KBM-7 (cell line): ENCODE results near the gene ERC2.

ENCODE experiments used
- DNase-seq: peaks from one replicate; pipeline ENCODE4 v3.0.0-alpha.2; 2015
- in situ Hi-C: fragments of 300-500 bp; cut with MboI; formaldehyde crosslinking; loops from 2 replicates; pipeline ENCODE4 v1.14.3; 2020; ENCODE audit warnings: low sequenced_read_pairs, low pct_unique_long_range_greater_than_20kb, mixed read lengths

Gene ERC2

DNA sequence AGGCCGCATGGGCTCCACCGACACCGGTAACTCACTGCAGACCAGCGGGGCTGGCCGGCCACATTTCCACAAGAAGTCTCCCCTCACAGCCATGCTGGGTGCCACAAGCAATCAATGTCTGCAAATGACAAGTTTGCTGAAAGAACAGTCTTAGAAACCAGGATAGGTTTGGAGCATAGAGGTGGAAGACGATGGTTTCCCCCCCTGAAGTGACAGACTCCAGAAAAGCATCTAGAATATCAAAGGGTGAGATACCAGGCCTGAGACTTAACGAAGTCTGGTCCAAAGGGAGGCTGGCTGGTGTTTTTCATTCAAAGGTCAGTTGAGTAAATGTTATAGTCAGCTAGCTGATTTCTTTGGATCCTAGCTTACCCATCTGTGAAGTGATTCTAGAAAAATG lies 931.1 kb downstream of the ERC2 start:
- no peak for DNase-seq
- in situ Hi-C loops, result no loop called here

DNA sequence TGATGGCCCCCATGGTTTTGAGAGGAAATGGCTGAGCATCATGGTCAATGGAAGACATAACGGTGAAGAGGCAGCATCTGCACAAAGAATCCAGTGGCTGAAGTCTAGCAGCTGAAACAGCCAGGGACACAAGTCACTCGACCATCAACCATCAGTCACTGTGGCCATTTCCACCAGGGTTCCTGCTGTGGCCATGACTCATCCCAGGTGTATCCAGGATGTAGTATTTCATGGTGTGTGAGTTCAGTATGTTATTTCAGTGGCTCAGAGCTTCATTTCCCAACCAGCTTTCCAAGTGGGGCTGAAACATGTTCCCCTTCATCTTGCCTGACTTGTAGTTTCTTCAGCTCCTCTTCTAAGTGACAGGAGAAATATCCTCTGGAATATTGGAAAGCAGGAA lies 933.4 kb downstream of the ERC2 start:
- in situ Hi-C loops, result no loop called here
- no peak for DNase-seq

DNA sequence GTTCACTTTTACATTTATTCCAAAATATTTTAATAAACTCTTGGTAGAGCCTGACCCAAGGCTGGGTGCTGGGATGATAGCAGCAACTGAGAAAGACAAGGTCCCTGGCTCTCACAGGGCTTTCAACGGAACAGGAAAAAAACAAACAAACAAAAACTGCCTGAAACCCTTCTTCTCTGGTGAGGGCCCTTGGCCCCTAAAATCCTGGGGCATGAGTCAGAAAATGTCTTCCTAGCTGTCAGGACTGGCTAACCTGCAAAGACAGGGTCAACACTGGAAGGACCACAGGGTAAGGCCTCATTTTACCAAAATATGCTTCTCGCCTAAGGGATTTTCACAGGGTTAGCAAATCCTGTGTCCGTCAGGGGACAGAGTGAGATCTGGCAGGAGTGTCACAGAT lies 935.5 kb downstream of the ERC2 start:
- DNase-seq, result no peak
- in situ Hi-C loops, result no loop called here

DNA sequence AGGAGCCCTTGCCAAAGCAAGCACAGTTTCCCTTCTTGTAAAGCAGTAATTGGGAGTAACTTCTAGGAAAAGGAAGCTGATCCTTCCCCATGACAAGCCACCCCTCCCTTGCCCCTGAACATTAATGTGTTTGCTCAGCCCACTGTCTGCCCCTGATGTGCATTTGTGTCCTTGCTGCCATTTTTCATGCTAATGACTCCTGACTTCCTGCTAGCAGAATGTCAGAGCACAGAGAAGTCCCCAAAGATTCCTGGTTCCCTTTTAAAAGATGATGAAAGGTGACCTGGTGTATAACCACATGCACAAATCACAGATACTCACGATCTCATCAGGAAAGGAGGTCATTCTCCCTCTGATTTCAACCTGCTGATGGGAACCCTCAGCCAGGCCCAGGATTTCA lies 936.9 kb downstream of the ERC2 start:
- DNase-seq, result no peak
- in situ Hi-C loops, result no loop called here

DNA sequence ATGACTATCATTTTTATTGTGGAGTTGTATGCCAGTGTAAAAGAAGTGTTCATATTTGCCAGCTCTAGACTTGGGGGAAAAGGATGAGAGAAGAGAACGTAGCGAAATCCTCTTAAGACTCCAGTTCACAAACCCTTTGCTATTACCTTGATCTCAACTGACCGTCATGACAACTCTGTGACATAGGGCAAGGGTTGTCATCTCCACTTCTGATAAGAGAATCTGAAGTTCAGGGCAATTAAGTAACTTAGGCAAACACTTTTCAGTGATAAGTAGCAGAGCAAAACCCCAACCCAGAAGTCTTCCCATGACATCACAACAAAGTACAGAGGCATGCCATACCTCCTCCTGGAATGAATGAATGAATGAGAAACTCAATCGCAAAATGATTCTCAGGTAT lies 940.9 kb downstream of the ERC2 start:
- in situ Hi-C loops, result no loop called here

DNA sequence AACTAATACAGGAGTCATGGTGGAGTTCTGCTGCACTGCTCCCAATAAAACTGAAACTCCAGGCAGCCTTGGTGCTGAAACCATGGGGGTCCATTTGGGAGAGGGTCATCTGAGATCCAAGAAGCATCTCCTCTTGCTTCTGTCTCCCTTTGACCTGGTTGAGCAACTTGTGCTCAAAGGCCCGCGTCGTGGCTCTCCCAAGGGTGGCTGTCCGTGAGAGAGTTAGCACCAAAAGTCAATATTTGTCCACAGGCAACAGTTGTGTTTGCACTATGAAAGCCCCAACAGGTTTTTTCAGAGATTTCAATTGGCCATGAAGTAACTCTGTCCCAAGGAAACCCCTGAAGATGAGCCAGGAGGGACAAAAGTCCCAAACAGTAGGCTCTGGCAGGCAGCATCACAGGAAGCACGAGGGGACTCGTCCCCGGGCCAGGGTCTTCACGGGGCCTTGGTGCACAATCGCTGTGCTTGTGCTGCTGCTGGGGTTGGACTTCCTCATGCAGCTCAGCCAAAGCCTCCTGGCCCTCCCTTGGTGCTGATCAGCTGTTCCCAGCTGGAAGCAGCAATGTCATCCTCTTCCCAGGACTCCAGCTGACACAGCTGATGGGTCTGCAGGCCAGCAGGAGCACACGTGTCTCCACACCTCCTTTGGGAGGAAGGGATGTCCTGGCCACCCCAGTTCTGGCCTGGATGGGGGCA lies 941.8 kb downstream of the ERC2 start:
- in situ Hi-C loops, result no loop called here
- DNase-seq, result no peak

More for the DNA sequence above, 940.9 kb downstream of the ERC2 start:
- DNase-seq, result no peak

DNA sequence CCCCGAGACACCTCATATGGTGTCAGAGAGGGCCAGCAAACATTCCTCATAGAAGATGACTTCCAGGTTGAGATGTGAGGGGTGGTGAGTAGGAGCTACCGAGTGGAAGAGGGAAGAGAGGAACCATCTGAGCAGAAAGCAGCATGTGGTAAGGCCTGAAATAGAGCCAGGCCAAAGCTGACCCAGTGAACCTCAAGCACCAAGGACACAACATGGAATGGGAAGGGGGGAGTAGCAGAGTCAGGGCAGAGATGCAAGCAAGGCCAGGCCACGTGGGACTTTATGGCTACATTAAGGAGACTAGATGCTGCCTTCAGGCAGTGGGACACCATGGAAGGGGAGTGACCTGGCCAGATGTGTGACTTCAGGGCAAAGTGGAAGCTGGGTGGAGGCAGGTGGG lies 942.8 kb downstream of the ERC2 start:
- in situ Hi-C loops, result no loop called here
- no peak for DNase-seq

DNA sequence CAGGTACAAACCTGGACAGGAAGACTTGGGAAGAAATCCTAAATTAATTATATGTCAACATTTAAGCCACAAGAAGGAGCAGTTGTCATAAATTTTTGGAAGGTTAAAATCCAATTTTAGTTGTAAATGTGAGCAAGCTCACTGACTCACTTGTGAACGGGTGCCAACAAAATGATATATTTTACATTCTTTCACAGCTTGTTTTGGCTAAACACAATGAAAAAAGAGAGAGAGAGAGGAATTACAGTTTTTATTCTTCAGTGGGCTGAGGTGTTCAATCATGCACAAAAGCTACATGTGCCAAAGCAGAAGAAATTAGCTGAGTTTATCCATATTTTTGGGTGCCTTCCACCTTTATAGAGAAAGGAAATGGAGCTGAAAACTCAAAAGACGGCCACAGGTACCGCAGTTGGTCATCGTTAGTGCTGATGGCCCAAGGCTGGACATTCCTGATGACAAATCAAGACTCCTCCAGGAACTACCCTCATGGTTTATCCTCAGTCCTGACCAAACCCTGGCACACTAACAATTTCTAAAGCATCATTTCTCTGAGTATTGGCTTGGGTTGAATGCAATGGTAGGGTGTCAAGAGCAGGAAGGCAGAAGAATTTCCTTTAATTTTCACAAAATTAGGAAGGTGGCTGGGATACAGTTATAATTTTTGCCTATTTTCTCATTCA lies 943.6 kb downstream of the ERC2 start:
- DNase-seq, result no peak
- in situ Hi-C loops, result no loop called here

DNA sequence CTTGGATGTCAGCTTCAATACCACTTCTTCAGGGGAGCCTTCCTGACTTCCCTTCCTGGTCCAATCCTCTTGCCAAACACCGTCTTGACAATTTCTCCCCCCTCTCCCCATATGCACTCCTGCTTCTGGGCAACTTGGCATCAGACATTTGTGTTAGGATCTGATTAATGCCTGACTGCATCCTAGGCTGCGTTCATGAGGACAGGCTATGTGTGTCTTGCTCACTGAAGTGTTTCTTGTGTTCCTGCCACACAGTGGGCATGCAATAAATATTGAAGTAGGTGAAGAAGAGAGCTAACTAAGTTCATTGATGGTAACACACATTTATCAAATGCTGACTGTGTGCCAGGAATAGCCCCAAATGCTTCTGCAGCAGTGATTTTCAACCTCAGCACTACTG lies 944.8 kb downstream of the ERC2 start:
- in situ Hi-C loops, result no loop called here
- no peak for DNase-seq

DNA sequence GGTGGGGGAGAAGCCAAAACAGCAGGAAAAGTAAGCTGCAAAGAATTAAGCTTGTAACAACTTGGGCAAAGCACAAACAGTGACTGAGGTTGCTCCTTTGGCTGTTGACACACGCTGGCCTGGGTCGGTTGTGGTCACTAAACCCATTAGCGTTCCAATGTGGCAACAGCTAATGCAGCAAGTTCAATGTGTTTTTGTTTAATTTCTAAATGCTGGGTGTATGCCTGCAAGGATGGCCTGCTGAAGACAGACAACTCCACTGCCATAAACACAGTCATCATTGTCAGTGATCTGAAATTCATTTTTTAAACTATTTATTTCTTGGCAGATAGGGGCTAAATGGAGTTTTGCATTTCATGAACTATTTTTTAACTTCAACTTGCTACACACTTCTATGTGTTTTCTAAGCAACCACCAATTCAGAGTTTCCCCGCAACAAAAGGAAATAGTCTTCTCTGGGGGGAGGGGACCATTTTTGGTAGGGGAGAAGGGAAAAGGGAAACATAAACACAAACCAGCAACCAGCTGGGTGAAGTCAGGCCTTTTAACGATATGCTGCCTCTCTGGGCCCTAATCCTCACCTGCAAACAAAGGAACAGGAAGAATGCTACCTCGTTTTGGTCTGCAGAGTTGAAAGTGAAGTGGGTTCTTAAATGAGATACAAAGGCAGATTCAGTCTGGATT lies 946.4 kb downstream of the ERC2 start:
- in situ Hi-C loops, result no loop called here
- no peak for DNase-seq

DNA sequence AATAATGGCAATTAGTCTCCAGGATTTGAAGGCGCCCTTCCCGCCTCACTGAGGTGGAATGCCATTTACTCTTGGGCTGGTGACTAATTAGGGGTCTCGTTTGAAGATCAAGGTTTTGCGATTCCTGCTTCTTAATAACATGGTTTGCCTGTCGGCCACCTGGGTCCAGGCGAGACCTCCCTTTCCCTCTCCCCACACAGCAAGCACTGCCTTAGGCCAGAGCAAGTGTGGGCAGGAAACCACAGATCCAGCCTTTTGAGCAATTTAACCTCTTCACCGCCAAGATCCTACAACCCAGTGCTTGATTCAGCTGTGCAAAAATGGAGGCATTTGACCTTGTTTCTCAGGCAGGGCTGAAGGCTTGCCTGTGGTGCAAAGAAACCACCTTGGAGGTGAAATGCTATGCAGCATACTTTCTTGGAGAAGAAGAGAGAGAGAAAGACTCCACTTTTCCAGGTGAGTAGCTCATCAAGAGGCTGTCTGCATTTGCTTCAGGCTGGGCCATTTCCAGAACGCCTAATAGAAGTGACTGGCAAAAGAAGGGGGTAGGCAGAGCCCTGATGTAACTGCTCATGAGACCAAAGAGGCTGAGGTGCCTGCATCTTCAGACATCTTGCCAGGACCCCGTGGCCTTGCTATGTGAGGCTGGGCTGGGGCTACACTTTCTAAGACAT lies 947.1 kb downstream of the ERC2 start:
- in situ Hi-C loops, result no loop called here
- DNase-seq, result no peak

DNA sequence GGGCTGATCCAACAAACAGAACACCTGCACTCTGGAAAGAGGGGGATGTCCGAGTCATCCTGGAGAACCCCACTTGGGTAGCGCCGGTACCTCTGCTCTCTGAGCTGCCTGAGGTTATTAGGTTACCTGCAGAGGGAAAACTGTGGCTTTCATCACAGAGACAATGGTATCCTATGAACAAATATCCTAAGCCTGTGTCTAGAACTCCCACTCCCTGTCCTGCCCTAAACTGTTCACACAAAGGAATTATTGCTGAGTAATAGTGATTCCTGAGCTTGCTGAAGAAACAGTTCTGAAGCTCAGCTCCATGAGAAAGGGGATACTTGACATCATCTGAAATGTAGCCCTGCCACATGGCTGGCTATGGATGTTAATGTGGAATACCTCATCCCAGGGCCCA lies 949.2 kb downstream of the ERC2 start:
- DNase-seq, result no peak
- in situ Hi-C loops, result no loop called here

DNA sequence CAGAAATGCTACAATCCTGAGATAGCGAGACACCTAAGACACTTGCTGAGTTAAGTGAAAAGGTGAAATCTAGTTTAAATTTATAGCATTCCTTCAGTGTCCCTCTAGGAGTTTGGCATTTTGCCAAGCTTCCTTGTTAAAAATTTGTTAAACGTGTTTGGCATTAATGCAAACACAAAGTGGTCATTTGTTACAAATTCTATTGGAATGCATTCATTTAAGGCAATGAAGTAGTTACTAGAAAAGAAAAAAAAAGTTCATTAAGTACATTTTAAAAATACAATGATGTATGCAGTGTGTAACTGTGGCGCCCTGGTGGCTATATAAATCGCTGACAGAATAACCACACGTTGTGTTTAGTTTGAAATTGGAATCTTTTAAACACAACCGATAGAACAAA lies 949.8 kb downstream of the ERC2 start:
- in situ Hi-C loops, result no loop called here
- DNase-seq, result no peak

DNA sequence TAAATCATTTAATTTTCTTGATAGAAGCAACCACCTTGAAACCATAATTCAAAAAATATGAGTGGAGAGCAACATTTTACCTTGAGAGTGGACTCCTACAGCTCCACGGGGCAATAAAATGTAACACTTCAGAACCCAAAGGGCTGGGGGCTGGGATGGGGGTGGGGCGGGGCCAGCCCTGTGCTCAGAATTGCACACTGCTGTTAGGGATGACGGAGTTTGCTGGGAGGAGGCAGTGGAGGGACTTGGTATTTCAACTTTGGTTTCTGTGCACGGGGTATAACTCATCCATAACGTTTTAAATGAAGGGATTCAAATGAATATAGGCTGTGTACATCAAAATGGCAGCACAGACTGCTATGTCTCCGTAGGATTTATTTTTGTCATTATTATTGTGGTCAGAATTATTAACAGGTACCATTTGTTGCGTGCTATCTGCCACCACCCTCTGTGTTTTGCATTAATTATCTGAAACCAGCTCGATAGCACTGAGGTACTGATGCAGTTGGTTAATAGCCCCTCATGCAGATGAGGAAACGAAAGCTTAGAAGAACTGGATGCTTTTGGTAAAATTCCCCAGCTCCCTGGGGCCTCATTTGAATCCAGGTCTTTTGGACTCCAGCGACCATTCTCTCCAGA lies 951.8 kb downstream of the ERC2 start:
- DNase-seq, result no peak
- in situ Hi-C loops, result no loop called here

DNA sequence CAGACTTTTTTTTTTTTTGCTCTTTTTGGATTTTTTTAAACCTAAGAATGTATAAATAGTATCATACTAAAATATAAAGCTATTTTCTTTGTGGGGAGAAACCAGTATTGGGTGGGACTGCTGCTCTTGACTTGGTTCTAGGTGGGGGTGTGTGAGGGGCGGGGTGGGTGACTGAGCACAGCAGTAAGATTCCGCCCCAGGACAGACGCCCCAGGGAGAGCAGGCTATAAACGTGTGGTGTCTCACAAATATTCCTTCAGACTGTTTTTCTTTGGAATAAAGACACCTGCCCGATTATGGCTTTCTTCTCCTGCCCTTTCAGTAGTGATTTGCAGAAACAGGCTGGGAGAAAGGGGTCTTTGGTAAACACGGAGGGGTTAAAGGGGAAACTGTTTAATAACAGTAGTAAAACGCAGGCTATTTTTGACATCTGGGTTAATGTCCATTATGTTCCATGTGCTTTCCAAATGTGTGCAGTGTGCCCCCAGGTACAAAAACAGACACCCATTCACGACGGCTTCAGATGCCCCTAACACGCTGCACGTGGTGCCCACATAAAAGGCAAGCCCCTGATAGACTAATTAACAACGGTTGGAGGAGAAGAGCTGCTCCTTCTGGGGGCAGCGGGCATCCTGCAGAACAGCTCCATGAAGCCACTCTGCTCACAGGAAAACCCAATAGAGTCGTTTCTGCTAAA lies 952.6 kb downstream of the ERC2 start:
- in situ Hi-C loops, result no loop called here
- no peak for DNase-seq

DNA sequence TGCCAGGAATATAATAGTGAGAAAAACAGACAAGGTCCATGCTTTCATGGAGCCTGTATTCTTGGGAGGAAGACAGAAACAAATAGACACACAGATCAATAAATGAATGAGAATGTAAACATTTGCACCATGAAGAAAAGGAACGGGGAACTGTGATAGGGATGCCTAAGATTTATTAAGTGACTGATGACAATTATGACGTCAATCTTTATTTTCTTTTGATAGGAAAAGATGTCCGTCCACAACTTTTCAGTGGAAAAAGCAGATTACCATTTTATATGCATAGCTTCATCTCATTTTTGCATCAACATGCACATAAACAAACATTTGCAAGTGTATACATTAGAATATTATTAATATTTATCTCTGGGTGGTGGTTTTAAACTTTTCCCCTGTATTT lies 953.3 kb downstream of the ERC2 start:
- DNase-seq, result no peak
- in situ Hi-C loops, result no loop called here

DNA sequence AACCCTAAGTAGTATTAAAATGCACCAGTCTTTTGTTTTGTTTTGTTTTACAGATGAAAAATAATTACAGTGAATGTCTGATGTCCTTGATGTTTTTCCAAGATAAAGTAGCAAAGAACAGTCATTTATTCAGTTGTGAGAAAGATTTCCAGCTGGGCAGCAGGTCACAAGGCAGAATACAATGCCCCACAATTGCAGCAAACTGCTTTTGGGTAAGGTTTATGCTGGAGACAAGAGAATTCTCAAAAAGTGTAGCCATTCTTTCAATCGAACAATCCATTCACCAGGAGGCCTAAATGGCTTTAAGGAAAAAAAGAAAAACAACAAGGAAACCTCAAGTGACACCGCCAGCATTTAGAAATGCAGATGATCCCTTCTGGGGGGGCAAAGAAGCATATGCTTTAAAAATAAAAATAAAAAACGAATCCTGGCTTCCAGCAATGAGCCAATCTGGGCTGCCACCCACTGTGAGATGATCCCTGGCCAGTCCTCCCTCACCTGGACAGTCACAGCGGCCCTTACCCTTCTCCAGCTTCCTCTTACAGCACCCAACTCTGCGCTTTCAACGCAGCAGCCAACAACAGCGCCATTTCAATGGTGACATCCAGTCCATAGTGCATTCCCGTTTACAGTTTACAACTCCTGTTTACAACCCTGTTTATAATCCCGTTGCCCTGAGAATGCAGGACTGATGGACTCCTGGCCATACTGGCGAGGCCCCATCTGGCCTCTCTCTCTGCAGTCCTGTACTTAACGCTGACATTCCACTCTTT lies 955.5 kb downstream of the ERC2 start:
- in situ Hi-C loops, result no loop called here
- no peak for DNase-seq

DNA sequence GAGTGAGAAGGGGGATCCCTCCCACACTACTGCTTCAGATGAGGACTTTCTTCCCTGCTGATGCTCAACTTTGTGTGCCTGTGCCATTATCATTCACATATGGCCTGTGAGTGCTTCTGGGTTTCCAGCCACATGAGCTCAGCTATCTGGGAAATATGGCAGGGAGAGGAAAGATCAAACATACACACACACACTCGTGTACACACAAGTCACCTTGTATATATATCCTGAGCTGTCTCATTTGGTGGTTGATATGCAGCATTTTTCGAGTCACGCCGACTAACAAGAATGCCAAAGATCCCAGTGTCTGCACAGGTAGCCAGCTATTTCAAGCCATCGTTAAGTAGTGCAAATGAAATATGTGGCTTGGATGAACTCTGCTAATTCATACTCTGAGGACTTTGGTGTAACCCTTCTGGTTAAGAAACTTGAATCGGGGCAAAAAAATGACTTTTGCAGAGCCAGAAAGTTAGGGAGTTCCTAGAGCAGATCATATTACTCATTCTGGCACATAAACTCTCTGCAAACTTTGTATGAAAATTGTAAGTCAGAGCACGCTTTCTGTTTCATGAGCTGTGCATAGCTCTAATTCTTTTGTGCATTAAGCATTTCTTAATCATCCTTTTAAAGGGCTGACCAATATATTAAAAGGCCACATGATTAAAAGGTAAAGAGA lies 956.2 kb downstream of the ERC2 start:
- DNase-seq, result no peak
- in situ Hi-C loops, result no loop called here
